BE2C (cell line): ENCODE data around the gene PRLR.

Experiments used
- DNase-seq: peaks from one replicate; pipeline ENCODE4 v3.0.0-alpha.2; 2020
- H3K27me3 ChIP-seq: fragments of 250-450 bp; sonication (Bioruptor Pico); 2 replicates; pipeline ENCODE4 v1.5.1; 2020; ENCODE audit warnings: mild to moderate bottlenecking
- H3K36me3 ChIP-seq: fragments of 250-450 bp; sonication (Bioruptor Pico); 2 replicates; pipeline ENCODE4 v1.5.1; 2020; ENCODE audit warnings: mild to moderate bottlenecking
- H3K4me1 ChIP-seq: fragments of 250-450 bp; sonication (Bioruptor Pico); 2 replicates; pipeline ENCODE4 v1.5.1; 2020
- H3K4me3 ChIP-seq: 2 replicates; pipeline ENCODE4 v1.5.1; 2011; ENCODE audit warnings: low read depth, low read length
- H3K9me3 ChIP-seq: fragments of 250-450 bp; sonication (Bioruptor Pico); 2 replicates; pipeline ENCODE4 v1.5.1; 2020
- CTCF ChIP-seq: IDR thresholded peaks from 2 replicates; pipeline ENCODE4 v1.5.1; 2012; ENCODE audit warnings: mild to moderate bottlenecking, low read depth, low read length

The PRLR gene

DNA sequence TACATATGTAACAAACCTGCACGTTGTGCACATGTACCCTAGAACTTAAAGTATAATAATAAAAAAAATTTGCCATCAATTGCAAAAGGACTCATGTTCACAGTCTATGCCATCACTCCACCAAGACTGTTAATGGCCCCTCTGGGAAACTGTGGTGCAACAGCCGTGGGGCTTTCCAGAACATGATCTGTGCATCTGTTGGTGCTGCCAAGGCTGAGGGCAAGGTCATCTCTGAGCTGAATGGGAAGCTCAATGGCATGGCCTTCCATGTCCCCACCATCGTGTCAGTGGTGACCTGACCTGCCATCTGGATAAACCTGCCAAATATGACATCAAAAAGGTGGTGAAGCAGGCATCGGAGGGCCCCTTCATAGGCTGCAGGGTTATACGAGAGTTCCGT is 149.2 kb downstream of the PRLR start:
- Histone ChIP-seq H3K36me3 (no peaks in the 10 kb centered on the region), H3K9me3 (no peaks in the 10 kb centered on the region), H3K4me3 (no peak overlapping the region), H3K27me3 (no peaks in the 10 kb centered on the region), H3K4me1 (no peaks in the 10 kb centered on the region)
- DNase-seq: no peak
- TF ChIP-seq CTCF: no peak

GRCh38 chr5:35073160-35073559 is 157.1 kb downstream of the PRLR start:
- no peaks in the 10 kb centered on the region for H3K27me3 ChIP-seq
- H3K4me1 ChIP-seq: no peaks in the 10 kb centered on the region
- H3K4me3 ChIP-seq: no peak overlapping the region
- no peaks in the 10 kb centered on the region for H3K9me3 ChIP-seq
- no peaks in the 10 kb centered on the region for H3K36me3 ChIP-seq
- no peak for TF ChIP-seq CTCF
- DNase-seq: no peak

GRCh38 chr5:35069188-35069587 is 161.1 kb downstream of the PRLR start:
- no peak for TF ChIP-seq CTCF
- H3K27me3 ChIP-seq: no peaks in the 10 kb centered on the region
- no peak overlapping the region for H3K4me3 ChIP-seq
- DNase-seq: no peak
- H3K36me3 ChIP-seq: no peaks in the 10 kb centered on the region
- H3K4me1 ChIP-seq: no peaks in the 10 kb centered on the region
- no peaks in the 10 kb centered on the region for H3K9me3 ChIP-seq

- H3K4me3 ChIP-seq: no peak overlapping the region
- TF ChIP-seq CTCF: no peak
- DNase-seq: peak; percentile 33
- H3K27me3 ChIP-seq: no peaks in the 10 kb centered on the region
- no peaks in the 10 kb centered on the region for H3K4me1 ChIP-seq
- H3K9me3 ChIP-seq: no peaks in the 10 kb centered on the region
- no peaks in the 10 kb centered on the region for H3K36me3 ChIP-seq
These were observed 162.3 kb downstream of the PRLR start for GRCh38 chr5:35067985-35068384.

DNA sequence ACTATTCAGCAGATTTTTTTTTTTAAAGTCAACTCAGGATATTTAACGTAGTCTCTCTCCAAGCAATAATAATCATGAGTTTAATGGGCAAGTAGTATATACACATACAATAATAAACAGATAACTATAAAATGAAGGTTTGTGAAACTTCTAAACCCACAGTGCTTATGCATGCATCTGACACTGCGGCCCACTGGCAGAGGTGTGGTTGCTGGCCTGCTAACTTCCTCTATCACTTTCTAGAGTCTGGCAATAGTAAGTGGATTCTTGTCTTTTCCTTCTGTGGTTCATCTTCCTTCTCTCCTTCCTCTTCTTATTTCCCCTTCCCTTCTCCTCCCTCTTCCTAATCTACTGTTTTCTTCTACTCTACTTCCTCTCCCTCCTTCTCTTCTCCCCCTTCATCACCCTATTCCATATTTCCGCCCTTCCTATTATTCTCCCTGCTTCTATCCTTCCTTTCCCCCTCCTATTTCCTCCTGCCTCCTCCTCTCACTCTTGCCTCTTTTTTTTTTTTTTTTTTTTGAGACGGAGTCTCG is 164.0 kb downstream of the PRLR start:
- Histone ChIP-seq H3K4me3 (no peak overlapping the region), H3K9me3 (no peaks in the 10 kb centered on the region), H3K4me1 (no peaks in the 10 kb centered on the region), H3K36me3 (no peaks in the 10 kb centered on the region), H3K27me3 (no peaks in the 10 kb centered on the region)
- TF ChIP-seq CTCF: no peak
- DNase-seq: no peak

- Histone ChIP-seq H3K4me3 (no peak overlapping the region), H3K4me1 (no peaks in the 10 kb centered on the region), H3K9me3 (no peaks in the 10 kb centered on the region), H3K27me3 (no peaks in the 10 kb centered on the region), H3K36me3 (no peaks in the 10 kb centered on the region)
- DNase-seq: no peak
- TF ChIP-seq CTCF: no peak
These were observed 166.9 kb downstream of the PRLR start for GRCh38 chr5:35063414-35063813.
